ENCODE results near the gene SLC26A11. TPM values are rescaled to one million over a fixed set of nuclear protein-coding genes. Genes with fewer than 3 reads are reported as not detected.

The SLC26A11 gene
- total and polyA plus RNA-seq, 2 of the 13 experiments (the other 11 are each of a cell fraction or from before 2014, with no cell fraction given): 8.7 to 13.2 TPM

- TF ChIP-seq KLF12 (CRISPR knock-in tag; IDR thresholded peaks at IDR 0.05; ENCODE audit: borderline replicate concordance) (peak; percentile 60; the same call in 1 of the 2 replicates), GABPA (IDR thresholded peaks at IDR 0.05; ENCODE audit: low read depth, low read length) (no peak), GABPA (CRISPR knock-in tag; IDR thresholded peaks at IDR 0.05; ENCODE audit: low read depth) (no peak), RAD51 (IDR thresholded peaks at IDR 0.05; ENCODE audit: borderline replicate concordance) (no peak), YY1 (IDR thresholded peaks at IDR 0.05; ENCODE audit: insufficient read depth, insufficient replicate concordance, low read depth, low read length) (peak; percentile 86), GATA4 (IDR thresholded peaks at IDR 0.05; ENCODE audit: borderline replicate concordance, low read depth) (no peak), ZNF780A (CRISPR knock-in tag; IDR thresholded peaks at IDR 0.05) (no peak; the same call in 1 of the 2 replicates), ZNF281 (CRISPR knock-in tag; IDR thresholded peaks at IDR 0.05; ENCODE audit: borderline replicate concordance) (no peak), CCDC6 (CRISPR knock-in tag; IDR thresholded peaks at IDR 0.05) (0 out of 2 replicates have a peak, but pooled peaks have one; percentile 64), TARDBP (CRISPR knock-in tag; IDR thresholded peaks at IDR 0.05) (no peak), ZNF737 (CRISPR knock-in tag; IDR thresholded peaks at IDR 0.05; ENCODE audit: borderline replicate concordance) (no peak), ZFP82 (CRISPR knock-in tag; IDR thresholded peaks at IDR 0.05; ENCODE audit: borderline replicate concordance) (no peak), JARID2 (CRISPR knock-in tag; IDR thresholded peaks at IDR 0.05; ENCODE audit: insufficient replicate concordance) (no peak)
- TF ChIP-seq, protein P1, sequence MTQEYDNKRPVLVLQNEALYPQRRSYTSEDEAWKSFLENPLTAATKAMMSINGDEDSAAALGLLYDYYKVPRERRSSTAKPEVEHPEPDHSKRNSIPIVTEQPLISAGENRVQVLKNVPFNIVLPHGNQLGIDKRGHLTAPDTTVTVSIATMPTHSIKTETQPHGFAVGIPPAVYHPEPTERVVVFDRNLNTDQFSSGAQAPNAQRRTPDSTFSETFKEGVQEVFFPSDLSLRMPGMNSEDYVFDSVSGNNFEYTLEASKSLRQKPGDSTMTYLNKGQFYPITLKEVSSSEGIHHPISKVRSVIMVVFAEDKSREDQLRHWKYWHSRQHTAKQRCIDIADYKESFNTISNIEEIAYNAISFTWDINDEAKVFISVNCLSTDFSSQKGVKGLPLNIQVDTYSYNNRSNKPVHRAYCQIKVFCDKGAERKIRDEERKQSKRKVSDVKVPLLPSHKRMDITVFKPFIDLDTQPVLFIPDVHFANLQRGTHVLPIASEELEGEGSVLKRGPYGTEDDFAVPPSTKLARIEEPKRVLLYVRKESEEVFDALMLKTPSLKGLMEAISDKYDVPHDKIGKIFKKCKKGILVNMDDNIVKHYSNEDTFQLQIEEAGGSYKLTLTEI (CRISPR knock-in tag; conservative IDR thresholded peaks at IDR 0.05): no peak
- TF ChIP-seq, protein P2, sequence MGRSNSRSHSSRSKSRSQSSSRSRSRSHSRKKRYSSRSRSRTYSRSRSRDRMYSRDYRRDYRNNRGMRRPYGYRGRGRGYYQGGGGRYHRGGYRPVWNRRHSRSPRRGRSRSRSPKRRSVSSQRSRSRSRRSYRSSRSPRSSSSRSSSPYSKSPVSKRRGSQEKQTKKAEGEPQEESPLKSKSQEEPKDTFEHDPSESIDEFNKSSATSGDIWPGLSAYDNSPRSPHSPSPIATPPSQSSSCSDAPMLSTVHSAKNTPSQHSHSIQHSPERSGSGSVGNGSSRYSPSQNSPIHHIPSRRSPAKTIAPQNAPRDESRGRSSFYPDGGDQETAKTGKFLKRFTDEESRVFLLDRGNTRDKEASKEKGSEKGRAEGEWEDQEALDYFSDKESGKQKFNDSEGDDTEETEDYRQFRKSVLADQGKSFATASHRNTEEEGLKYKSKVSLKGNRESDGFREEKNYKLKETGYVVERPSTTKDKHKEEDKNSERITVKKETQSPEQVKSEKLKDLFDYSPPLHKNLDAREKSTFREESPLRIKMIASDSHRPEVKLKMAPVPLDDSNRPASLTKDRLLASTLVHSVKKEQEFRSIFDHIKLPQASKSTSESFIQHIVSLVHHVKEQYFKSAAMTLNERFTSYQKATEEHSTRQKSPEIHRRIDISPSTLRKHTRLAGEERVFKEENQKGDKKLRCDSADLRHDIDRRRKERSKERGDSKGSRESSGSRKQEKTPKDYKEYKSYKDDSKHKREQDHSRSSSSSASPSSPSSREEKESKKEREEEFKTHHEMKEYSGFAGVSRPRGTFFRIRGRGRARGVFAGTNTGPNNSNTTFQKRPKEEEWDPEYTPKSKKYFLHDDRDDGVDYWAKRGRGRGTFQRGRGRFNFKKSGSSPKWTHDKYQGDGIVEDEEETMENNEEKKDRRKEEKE (IDR thresholded peaks at IDR 0.05): no peak
- TF ChIP-seq, protein P3, sequence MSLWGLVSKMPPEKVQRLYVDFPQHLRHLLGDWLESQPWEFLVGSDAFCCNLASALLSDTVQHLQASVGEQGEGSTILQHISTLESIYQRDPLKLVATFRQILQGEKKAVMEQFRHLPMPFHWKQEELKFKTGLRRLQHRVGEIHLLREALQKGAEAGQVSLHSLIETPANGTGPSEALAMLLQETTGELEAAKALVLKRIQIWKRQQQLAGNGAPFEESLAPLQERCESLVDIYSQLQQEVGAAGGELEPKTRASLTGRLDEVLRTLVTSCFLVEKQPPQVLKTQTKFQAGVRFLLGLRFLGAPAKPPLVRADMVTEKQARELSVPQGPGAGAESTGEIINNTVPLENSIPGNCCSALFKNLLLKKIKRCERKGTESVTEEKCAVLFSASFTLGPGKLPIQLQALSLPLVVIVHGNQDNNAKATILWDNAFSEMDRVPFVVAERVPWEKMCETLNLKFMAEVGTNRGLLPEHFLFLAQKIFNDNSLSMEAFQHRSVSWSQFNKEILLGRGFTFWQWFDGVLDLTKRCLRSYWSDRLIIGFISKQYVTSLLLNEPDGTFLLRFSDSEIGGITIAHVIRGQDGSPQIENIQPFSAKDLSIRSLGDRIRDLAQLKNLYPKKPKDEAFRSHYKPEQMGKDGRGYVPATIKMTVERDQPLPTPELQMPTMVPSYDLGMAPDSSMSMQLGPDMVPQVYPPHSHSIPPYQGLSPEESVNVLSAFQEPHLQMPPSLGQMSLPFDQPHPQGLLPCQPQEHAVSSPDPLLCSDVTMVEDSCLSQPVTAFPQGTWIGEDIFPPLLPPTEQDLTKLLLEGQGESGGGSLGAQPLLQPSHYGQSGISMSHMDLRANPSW (CRISPR knock-in tag; IDR thresholded peaks at IDR 0.05; ENCODE audit: borderline replicate concordance): no peak
Observed at GRCh38 chr17:80220054-80220735, at the start of gene SLC26A11, which contains the start of gene SGSH (continued).

Measured in HepG2 (cell line).